WI38 (cell line): ENCODE data around the gene G6PC2.

Experiments
- H3K4me3 ChIP-seq: 2 replicates; pipeline ENCODE4 v1.5.1; 2011; ENCODE audit warnings: low read depth, mild to moderate bottlenecking, control low read depth, low read length
- TF ChIP-seq, protein P1 (sequence below): IDR thresholded peaks from 2 replicates; pipeline ENCODE4 v1.5.1; 2012; ENCODE audit warnings: low read depth, mild to moderate bottlenecking, control low read depth, low read length

Gene G6PC2

DNA sequence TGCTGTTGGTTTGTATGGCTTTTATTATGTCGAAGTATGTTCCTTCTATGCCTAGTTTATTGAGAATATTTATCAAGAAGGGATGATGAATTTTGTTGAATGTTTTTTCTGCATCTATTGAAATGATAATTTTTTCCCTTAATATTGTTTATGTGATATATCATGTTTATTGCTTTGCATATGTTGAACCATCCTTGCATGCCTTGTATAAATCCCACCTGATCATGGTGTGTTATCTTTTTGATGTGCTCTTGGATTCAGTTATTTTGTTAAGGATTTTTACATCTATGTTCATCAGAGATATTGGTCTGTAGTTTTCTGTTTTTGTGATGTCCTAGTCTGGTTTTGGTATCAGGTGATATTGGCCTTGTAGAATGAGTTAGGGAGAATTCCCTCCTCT is 50.8 kb downstream of the G6PC2 start:
- TF ChIP-seq, protein P1, sequence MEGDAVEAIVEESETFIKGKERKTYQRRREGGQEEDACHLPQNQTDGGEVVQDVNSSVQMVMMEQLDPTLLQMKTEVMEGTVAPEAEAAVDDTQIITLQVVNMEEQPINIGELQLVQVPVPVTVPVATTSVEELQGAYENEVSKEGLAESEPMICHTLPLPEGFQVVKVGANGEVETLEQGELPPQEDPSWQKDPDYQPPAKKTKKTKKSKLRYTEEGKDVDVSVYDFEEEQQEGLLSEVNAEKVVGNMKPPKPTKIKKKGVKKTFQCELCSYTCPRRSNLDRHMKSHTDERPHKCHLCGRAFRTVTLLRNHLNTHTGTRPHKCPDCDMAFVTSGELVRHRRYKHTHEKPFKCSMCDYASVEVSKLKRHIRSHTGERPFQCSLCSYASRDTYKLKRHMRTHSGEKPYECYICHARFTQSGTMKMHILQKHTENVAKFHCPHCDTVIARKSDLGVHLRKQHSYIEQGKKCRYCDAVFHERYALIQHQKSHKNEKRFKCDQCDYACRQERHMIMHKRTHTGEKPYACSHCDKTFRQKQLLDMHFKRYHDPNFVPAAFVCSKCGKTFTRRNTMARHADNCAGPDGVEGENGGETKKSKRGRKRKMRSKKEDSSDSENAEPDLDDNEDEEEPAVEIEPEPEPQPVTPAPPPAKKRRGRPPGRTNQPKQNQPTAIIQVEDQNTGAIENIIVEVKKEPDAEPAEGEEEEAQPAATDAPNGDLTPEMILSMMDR, result no peak
- no peak overlapping the region for H3K4me3 ChIP-seq

DNA sequence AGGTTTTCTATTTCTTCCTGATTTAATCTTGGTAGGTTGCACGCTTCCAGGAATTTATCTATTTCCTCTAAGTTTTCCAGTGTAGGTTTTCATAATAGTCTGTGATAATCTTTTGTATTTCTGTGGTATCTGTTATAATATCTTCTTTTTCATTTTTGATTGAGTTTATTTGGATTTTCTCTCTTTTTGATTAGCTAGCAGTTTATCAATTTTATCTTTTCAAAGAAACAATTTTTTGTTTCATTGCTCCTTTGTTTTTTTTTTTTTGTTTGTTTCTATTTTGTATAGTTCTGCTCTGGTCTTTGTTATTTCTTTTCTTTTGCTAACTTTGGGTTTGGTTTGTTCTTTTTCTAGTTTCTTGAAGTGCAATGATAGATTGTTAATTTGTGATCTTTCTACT is 51.3 kb downstream of the G6PC2 start:
- no peak overlapping the region for H3K4me3 ChIP-seq
- TF ChIP-seq, protein P1, result no peak

DNA sequence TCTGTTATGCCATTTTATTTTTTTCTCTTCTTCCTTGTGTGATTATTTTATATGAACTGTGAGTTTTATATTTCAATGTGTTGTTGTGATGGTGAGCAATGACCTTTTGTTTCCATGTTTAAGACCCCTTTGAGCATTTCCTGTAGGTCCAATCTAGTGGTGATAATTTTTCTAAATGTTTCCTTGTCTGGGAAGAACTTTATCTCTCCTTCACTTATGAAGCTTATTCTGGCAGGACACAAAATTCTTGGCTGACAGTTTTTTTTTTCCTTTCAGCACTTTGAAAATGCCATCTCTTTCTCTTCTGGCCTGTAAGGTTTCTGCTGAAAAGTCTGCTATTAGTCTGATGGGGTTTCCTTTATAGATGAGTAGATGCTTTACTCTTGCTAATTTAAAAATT is 53.2 kb downstream of the G6PC2 start:
- no peak overlapping the region for H3K4me3 ChIP-seq
- TF ChIP-seq, protein P1, result no peak

DNA sequence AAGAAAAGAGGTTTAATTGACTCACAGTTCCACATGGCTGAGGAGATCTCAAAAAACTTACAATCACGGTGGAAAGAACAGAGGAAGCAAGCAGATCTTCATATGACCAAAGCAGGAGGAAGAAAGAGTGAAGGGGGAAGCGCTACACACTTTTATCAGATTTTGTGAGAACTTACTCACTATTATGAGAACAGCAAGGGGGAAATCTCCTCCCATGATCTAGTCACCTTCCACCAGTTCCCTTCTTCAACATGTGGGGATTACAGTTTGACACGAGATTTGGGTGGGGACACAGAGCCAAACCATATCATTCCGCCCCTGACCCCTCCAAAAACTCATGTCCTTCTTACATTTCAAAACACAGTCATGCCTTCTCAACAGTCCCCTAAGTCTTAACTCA is 54.2 kb downstream of the G6PC2 start:
- H3K4me3 ChIP-seq, result no peak overlapping the region
- TF ChIP-seq, protein P1, result no peak

DNA sequence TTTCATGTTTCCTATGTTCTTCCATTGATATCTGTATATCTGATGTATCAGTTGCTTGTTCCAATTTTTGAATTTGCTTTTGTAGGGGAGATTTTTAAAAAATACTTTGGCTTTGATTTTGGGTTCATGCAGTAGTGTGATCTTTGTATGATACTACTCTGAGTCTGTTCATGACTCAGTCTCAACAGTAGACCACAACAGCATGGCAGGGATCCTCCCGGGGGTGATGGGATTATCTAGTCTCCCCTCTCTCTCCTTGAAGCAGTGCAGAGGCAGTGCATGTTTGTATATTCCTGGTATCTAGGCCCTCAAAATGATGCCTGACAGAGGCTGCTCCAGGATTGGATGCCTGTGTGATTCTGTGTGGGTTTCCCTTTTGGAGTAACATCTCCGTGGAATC is 55.3 kb downstream of the G6PC2 start:
- TF ChIP-seq, protein P1, result no peak
- no peak overlapping the region for H3K4me3 ChIP-seq
